ENCODE measurements around the gene CDK5.

GRCh38 chr7:151035026-151035717 lies 22.5 kb downstream of the CDK5 start:
- TF ChIP-seq EZH2 (IDR thresholded peaks at IDR 0.05; ENCODE audit: insufficient read depth, low read length) (no peak), CTCF (IDR thresholded peaks at IDR 0.05; ENCODE audit: insufficient read depth, low read depth, low read length) (no peak)
